GM12878 (cell line): ENCODE results near the gene RAB3A. TPM values are rescaled to one million over a fixed set of nuclear protein-coding genes. Genes with fewer than 3 reads are reported as not detected.

ENCODE experiments used
- ATAC-seq: fragments of 200-7000 bp; cut with Tn5 transposase; 3 replicates; pipeline ENCODE4 v1.9.1; 2020; ENCODE audit warnings: mild to moderate bottlenecking, moderate library complexity
- BruUV-seq: library from RNA; stranded (reverse); fragments of 400-500 nt; replicated peaks from 2 replicates; lab custom pipeline; 2021; lab: Mats Ljungman, UMichigan
- CTCF ChIA-PET: fragments of 300-600 bp; sonication (Branson Sonifier 250); formaldehyde crosslinking; extraction: SDS; loops from one replicate; lab custom pipeline; 2021; ENCODE audit warnings: inconsistent platforms; lab: Yijun Ruan, JAX
- POLR2A ChIA-PET: fragments of 350-600 bp; formaldehyde crosslinking; extraction: SDS; loops from one replicate; lab custom pipeline; 2021; ENCODE audit warnings: inconsistent platforms; lab: Charles Lee
- RAD21 ChIA-PET: fragments of 300-600 bp; sonication (Branson Sonifier 250); formaldehyde crosslinking; loops from one replicate; lab custom pipeline; 2023; ENCODE audit warnings: antibody characterized with exemption; ENCODE audit not compliant: unreplicated experiment; lab: Charles Lee
- SMC1A ChIA-PET: fragments of 300-600 bp; sonication (Branson Sonifier 250); formaldehyde crosslinking; loops from one replicate; lab custom pipeline; 2023; ENCODE audit not compliant: unreplicated experiment, uncharacterized antibody; lab: Charles Lee
- DNase-seq: peaks from one replicate; pipeline ENCODE4 v3.0.0-alpha.2; 2011; ENCODE audit warnings: low read depth, low spot score
- FAIRE-seq: peaks from 3 replicates; lab custom pipeline; 2011; peaks lifted over from hg19 to GRCh38; lab: Jason Lieb, UNC
- H2AFZ ChIP-seq: 2 replicates; pipeline ENCODE4 v1.6.0; 2011; ENCODE audit warnings: low read depth, low read length, control low read depth; ENCODE audit not compliant: control insufficient read depth
- H3K27ac ChIP-seq: 2 replicates; pipeline ENCODE4 v1.5.1; 2011; ENCODE audit warnings: control low read depth; ENCODE audit not compliant: control insufficient read depth, insufficient read depth
- H3K27me3 ChIP-seq, 2 experiments: replicated peaks in 1 of 2; 2 replicates each; pipeline versions ENCODE4 v1.6.0 to v1.6.1; 2011; ENCODE audit warnings: low read length in 1 of 2; ENCODE audit not compliant: control insufficient read depth in 2 of 2, insufficient read depth in 2 of 2
- H3K36me3 ChIP-seq, 2 experiments: 2 replicates each; pipeline ENCODE4 v1.5.1; 2011; ENCODE audit warnings: low read length in 1 of 2; ENCODE audit not compliant: control insufficient read depth in 2 of 2, insufficient read depth in 2 of 2
- H3K4me1 ChIP-seq: 2 replicates; pipeline ENCODE4 v1.6.1; 2011; ENCODE audit warnings: mild to moderate bottlenecking, low read length, moderate library complexity, mixed read lengths; ENCODE audit not compliant: control insufficient read depth, insufficient read depth
- H3K4me2 ChIP-seq: 2 replicates; pipeline ENCODE4 v1.6.0; 2011; ENCODE audit warnings: control low read depth; ENCODE audit not compliant: control insufficient read depth, insufficient read depth
- H3K4me3 ChIP-seq: fragments of 200-600 bp; sonication (generic); 2 replicates; pipeline ENCODE4 v1.5.1; 2016
- H3K79me2 ChIP-seq: 2 replicates; pipeline ENCODE4 v1.6.0; 2011; ENCODE audit warnings: low read length; ENCODE audit not compliant: control insufficient read depth, insufficient read depth
- H3K9ac ChIP-seq: 2 replicates; pipeline ENCODE4 v1.8.0; 2011; ENCODE audit warnings: low read length, control low read depth, mixed read lengths; ENCODE audit not compliant: control insufficient read depth, insufficient read depth
- H3K9me3 ChIP-seq: replicated peaks from 3 replicates; pipeline ENCODE4 v1.5.1; 2011; ENCODE audit warnings: mild to moderate bottlenecking, low read length; ENCODE audit not compliant: control insufficient read depth, insufficient read depth
- H4K20me1 ChIP-seq: 2 replicates; pipeline ENCODE4 v1.6.0; 2011; ENCODE audit not compliant: control insufficient read depth, insufficient read depth
- RAD21 ChIP-seq: IDR thresholded peaks from 2 replicates; pipeline ENCODE4 v1.6.1; 2011; ENCODE audit warnings: mild to moderate bottlenecking, low read depth, low read length, moderate library complexity; ENCODE audit not compliant: insufficient read depth
- RELA ChIP-seq: fragments of 450-650 bp; IDR thresholded peaks from 2 replicates; pipeline ENCODE4 v1.8.0; 2014; ENCODE audit warnings: borderline replicate concordance; ENCODE audit not compliant: partially characterized antibody
- SIX5 ChIP-seq: IDR thresholded peaks from 2 replicates; pipeline ENCODE4 v1.6.1; 2011; ENCODE audit warnings: mild to moderate bottlenecking, low read depth, low read length, moderate library complexity; ENCODE audit not compliant: severe bottlenecking
- SMC3 ChIP-seq: IDR thresholded peaks from 2 replicates; pipeline ENCODE4 v1.6.1; 2011; ENCODE audit warnings: low read length, improper control_type of control experiment, borderline replicate concordance
- YY1 ChIP-seq: IDR thresholded peaks from 2 replicates; pipeline ENCODE4 v1.6.1; 2011; ENCODE audit warnings: low read depth, mild to moderate bottlenecking, low read length
- WGBS: methylation state at CpG from one replicate; pipeline ENCODE4 v1.1.6; 2016; ENCODE audit warnings: low lambda C conversion rate; ENCODE audit not compliant: insufficient replicate concordance, insufficient coverage; ENCODE audit errors: missing lambda C conversion rate; 5-methylcytosine and 5-hydroxymethylcytosine counted together
- in situ Hi-C: fragments of 300-500 bp; cut with MboI; formaldehyde crosslinking; loops from 9 replicates; pipeline ENCODE4 v1.14.3; 2018; ENCODE audit warnings: mixed read lengths
- intact Hi-C: fragments of 100-400 bp; cut with micrococcal nuclease; formaldehyde crosslinking; loops from one replicate; pipeline ENCODE4 v1.14.2; 2022; ENCODE audit not compliant: unreplicated experiment
- polyA plus RNA-seq, 11 experiments: library from polyadenylated mRNA; depleted of rRNA in 4 of 11; unstranded in 6 of 11; stranded (reverse) in 5 of 11; fragments of >200 nt; fragmentation: Nextera tagmentation in 4 of 11; fragmentation: Illumina TruSeq in 1 of 11; extraction: Ambion mirVana in 4 of 11; extraction: Trizol in 1 of 11; gene quantifications; 1 replicate in 1 of 11; 2 replicates in 10 of 11; pipeline versions ENCODE4 v1.2.1 to v1.2.3, GENCODE V29; 2011 to 2016; ENCODE audit warnings: inconsistent platforms in 2 of 11, missing spikeins in 2 of 11, low read depth in 1 of 11
- total RNA-seq, 4 experiments: library from RNA; depleted of rRNA in 3 of 4; stranded (reverse); fragments of >200 nt in 3 of 4; fragmentation: Illumina TruSeq in 1 of 4; extraction: Trizol in 1 of 4; gene quantifications; 2 replicates each; pipeline versions ENCODE4 v1.2.1 to v1.2.3, GENCODE V29; 2013 to 2021
- TF ChIP-seq, protein P1 (sequence below), 3 experiments: IDR thresholded peaks in 2 of 3; conservative IDR thresholded peaks in 1 of 3; 2 replicates each; pipeline ENCODE4 v1.5.1; 2011; ENCODE audit warnings: low read depth in 3 of 3, low read length in 3 of 3, mild to moderate bottlenecking in 3 of 3, control low read depth in 2 of 3, moderate library complexity in 2 of 3, inconsistent platforms in 1 of 3, mixed read lengths in 1 of 3; ENCODE audit not compliant: control insufficient read depth in 2 of 3, insufficient read depth in 1 of 3; ENCODE audit errors: extremely low read depth in 1 of 3

The RAB3A gene
- total and polyA plus RNA-seq, 10 of the 15 experiments (the other 5 are each of a cell fraction or from before 2014, with no cell fraction given), result 0.07 to 3.5 (median 1.2) TPM; not detected in 1

DNA sequence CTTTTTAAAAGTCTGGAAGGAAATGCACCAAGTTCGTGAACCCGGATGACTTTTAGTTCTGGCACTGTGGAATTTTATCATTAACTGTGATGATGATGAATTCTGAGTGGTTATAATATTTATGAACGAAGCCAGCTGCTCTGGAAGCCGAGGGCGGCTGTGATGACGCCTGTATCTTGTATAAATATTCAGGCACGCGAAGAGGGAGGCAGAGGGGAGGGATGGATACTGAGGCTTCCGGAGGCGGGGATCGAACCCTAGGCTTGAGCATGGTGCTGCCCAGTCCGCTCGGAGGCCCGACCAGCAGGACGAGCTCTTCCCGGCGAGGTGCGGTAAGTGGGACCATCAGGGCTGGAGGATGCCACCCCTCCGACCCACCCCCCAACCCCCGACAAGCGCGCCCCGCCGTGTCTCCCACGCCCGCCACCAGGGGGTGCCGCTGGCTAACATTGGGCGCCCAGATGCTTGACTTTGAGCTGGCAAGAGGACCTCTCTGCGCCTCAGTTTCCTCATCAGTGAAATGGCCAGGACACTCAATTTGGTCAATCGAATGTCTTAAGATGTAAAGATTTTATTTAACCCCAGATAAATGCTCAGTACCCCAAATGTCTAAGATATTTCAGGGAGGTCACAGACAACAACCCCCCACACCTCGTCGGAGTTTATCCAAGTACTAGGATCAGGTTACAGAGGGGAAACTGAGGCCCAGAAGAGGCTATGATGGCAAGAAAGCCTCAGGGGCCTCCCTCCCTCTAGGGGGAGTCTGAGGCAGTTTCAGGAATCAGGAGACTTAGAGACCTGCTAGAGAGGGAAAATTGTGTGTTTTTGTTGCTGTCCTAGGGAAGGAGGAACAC is 4.5 kb upstream of the RAB3A start:
- no peak overlapping the region for H3K27ac ChIP-seq
- peaks cover 2% of the 10 kb centered on the region for H3K79me2 ChIP-seq
- ATAC-seq, result no peak
- in situ Hi-C loops, result loop anchor here (5.0 kb wide), 1 partner anchor 39 kb away; no protein-coding TSS in a partner anchor
- BruUV-seq, result no TSS peak
- no peak for FAIRE-seq
- WGBS, result 24% methylated on average over 32 of the region's 32 CpGs
- TF ChIP-seq YY1 (peak; percentile 50; the same call in 1 of the 2 replicates), RELA (no peak), SMC3 (peak; percentile 74), SIX5 (no peak), RAD21 (peak; percentile 85)
- TF ChIP-seq, protein P1, sequence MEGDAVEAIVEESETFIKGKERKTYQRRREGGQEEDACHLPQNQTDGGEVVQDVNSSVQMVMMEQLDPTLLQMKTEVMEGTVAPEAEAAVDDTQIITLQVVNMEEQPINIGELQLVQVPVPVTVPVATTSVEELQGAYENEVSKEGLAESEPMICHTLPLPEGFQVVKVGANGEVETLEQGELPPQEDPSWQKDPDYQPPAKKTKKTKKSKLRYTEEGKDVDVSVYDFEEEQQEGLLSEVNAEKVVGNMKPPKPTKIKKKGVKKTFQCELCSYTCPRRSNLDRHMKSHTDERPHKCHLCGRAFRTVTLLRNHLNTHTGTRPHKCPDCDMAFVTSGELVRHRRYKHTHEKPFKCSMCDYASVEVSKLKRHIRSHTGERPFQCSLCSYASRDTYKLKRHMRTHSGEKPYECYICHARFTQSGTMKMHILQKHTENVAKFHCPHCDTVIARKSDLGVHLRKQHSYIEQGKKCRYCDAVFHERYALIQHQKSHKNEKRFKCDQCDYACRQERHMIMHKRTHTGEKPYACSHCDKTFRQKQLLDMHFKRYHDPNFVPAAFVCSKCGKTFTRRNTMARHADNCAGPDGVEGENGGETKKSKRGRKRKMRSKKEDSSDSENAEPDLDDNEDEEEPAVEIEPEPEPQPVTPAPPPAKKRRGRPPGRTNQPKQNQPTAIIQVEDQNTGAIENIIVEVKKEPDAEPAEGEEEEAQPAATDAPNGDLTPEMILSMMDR (IDR thresholded peaks at IDR 0.05 in 2 of 3, conservative IDR thresholded peaks at IDR 0.05 in 1 of 3; ENCODE audit: control insufficient read depth in 2 of 3, extremely low read depth in 1 of 3, insufficient read depth in 1 of 3, low read depth in 3 of 3, low read length in 3 of 3), result peak; percentile 48 to 82 (median 67)
- POLR2A ChIA-PET, result no interaction called here
- RAD21 ChIA-PET, result interaction anchor here (0.6 to 8.1 kb wide), 13 partner anchors 13 to 131 kb away, joined by 3 to 175 read pairs (median 4); partner anchors contain the start of genes IQCN, LSM4 and MPV17L2
- no peaks in the 10 kb centered on the region for H3K27me3 ChIP-seq
- CTCF ChIA-PET, result interaction anchor here (0.6 to 11.7 kb wide), 16 partner anchors 10 to 180 kb away, joined by 3 to 213 read pairs (median 5); partner anchors contain the start of gene IQCN
- no peaks in the 10 kb centered on the region for H3K9me3 ChIP-seq
- no peak overlapping the region for H3K4me3 ChIP-seq
- no peak overlapping the region for H3K4me2 ChIP-seq
- H2AFZ ChIP-seq, result no peak overlapping the region
- no peaks in the 10 kb centered on the region for H4K20me1 ChIP-seq
- SMC1A ChIA-PET, result interaction anchor here (0.8 to 9.5 kb wide), 5 partner anchors 16 to 203 kb away, joined by 5 to 121 read pairs (median 6); a partner anchor contains a TSS
- H3K36me3 ChIP-seq, result no peaks in the 10 kb centered on the region
- no peak for DNase-seq
- peaks cover 6% of the 10 kb centered on the region for H3K4me1 ChIP-seq
- H3K9ac ChIP-seq, result no peak overlapping the region
- intact Hi-C loops, result loop anchor here (1.0 to 10.0 kb wide), 3 partner anchors 43 to 206 kb away; partner anchors contain the start of gene SSBP4
